Measurements from ENCODE around the gene DNM3. TPM values are rescaled to one million over a fixed set of nuclear protein-coding genes. Genes with fewer than 3 reads are reported as not detected.

Gene DNM3
- total and polyA plus RNA-seq, 2 donors (not counting 3 experiments of a cell fraction or from before 2014, with no cell fraction given): 1.4 to 2.5 TPM

DNA sequence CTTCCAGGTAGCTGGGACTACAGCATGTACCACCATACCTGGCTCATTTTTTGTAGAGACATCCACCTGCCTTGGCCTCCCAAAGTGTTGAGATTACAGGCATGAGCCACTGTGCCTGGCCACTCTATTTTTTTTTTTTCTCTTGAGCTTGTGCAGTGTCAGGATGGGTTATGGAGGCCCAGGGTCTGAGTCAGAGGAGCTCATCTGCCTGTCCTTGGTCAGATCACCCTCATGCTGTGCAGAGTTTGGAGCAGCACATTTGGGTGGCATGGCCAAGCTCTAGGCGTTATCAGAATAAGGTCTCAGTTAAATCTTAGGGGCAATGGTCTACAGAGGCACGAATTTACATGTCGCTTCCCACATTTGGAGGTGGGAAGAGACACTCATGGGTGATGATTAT lies 43.0 kb upstream of the DNM3 start:
- H3K9me1 ChIP-seq (replicated peaks; ENCODE audit: control insufficient read depth, extremely low read depth, insufficient read depth, low read length): no peaks in the 10 kb centered on the region
- H3K27ac ChIP-seq (ENCODE audit: insufficient read depth, low read depth, low read length): no peak overlapping the region
- TF ChIP-seq, protein P1, sequence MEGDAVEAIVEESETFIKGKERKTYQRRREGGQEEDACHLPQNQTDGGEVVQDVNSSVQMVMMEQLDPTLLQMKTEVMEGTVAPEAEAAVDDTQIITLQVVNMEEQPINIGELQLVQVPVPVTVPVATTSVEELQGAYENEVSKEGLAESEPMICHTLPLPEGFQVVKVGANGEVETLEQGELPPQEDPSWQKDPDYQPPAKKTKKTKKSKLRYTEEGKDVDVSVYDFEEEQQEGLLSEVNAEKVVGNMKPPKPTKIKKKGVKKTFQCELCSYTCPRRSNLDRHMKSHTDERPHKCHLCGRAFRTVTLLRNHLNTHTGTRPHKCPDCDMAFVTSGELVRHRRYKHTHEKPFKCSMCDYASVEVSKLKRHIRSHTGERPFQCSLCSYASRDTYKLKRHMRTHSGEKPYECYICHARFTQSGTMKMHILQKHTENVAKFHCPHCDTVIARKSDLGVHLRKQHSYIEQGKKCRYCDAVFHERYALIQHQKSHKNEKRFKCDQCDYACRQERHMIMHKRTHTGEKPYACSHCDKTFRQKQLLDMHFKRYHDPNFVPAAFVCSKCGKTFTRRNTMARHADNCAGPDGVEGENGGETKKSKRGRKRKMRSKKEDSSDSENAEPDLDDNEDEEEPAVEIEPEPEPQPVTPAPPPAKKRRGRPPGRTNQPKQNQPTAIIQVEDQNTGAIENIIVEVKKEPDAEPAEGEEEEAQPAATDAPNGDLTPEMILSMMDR (IDR thresholded peaks at IDR 0.05; ENCODE audit: extremely low read depth in 1 of 2, insufficient read depth in 1 of 2, low read depth in 1 of 2, low read length in 2 of 2): no peak
- TF ChIP-seq GATA2 (IDR thresholded peaks at IDR 0.05; ENCODE audit: insufficient read depth, insufficient read length, low read depth, low read length) (no peak), MAX (IDR thresholded peaks at IDR 0.05; ENCODE audit: insufficient read depth, insufficient read length) (no peak), FOS (IDR thresholded peaks at IDR 0.05; ENCODE audit: borderline replicate concordance, insufficient read depth, low read length) (no peak), EZH2 (IDR thresholded peaks at IDR 0.05; ENCODE audit: borderline replicate concordance, low read depth, low read length, severe bottlenecking) (no peak), POLR2AphosphoS5 (IDR thresholded peaks at IDR 0.05; ENCODE audit: insufficient read depth, low read depth, low read length) (no peak), JUN (IDR thresholded peaks at IDR 0.05; ENCODE audit: borderline replicate concordance, insufficient read depth, insufficient read length, low read depth) (no peak), MYC (IDR thresholded peaks at IDR 0.05; ENCODE audit: low read depth, low read length) (no peak), POLR2A (IDR thresholded peaks at IDR 0.05; ENCODE audit: low read depth, low read length) (no peak)
- DNase-seq (ENCODE audit: low read depth, low spot score) (no peak), FAIRE-seq (no peak)
- no TSS peak for BruUV-seq (replicated peaks)
- no peaks in the 10 kb centered on the region for H3K79me2 ChIP-seq (ENCODE audit: control insufficient read depth, insufficient read depth, low read length)
- no peaks in the 10 kb centered on the region for H3K9me3 ChIP-seq (replicated peaks; ENCODE audit: control insufficient read depth, insufficient read depth, low read length)
- peaks cover 8% of the 10 kb centered on the region for H3K4me1 ChIP-seq (ENCODE audit: control insufficient read depth, extremely low read depth, insufficient read depth, low read length)
- CTCF ChIA-PET: interaction anchor here (1.9 to 8.6 kb wide), 4 partner anchors 16 to 185 kb away, joined by 6 to 538 read pairs (median 34); partner anchors contain the start of gene METTL13
- intact Hi-C loops (cut with micrococcal nuclease): no loop called here
- no peaks in the 10 kb centered on the region for H4K20me1 ChIP-seq (replicated peaks; ENCODE audit: control insufficient read depth, extremely low read depth, insufficient read depth, low read length)
- no peak overlapping the region for H3K4me2 ChIP-seq (ENCODE audit: insufficient read depth, low read length)
- dilution Hi-C loops (cut with MboI; ENCODE audit: extremely low pct_ligation_motif_present, low sequenced_read_pairs): loop anchor here (25.0 kb wide), 1 partner anchor 189 kb away; no protein-coding TSS in a partner anchor
- no peak overlapping the region for H3K9ac ChIP-seq (replicated peaks; ENCODE audit: extremely low read depth, insufficient read depth, low read length)
- no peak overlapping the region for H2AFZ ChIP-seq (ENCODE audit: low read depth, low read length)
- H3K36me3 ChIP-seq (ENCODE audit: control insufficient read depth in 2 of 2, extremely low read depth in 1 of 2, insufficient read depth in 2 of 2, low read length in 2 of 2): peaks cover 5 to 14% of the 10 kb centered on the region in 2 experiments
- POLR2A ChIA-PET: no interaction called here
- no peak overlapping the region for H3K4me3 ChIP-seq (replicated peaks in 1 of 3; ENCODE audit: insufficient read depth in 1 of 3, low read depth in 1 of 3, low read length in 3 of 3)
- H3K27me3 ChIP-seq (ENCODE audit: control insufficient read depth in 2 of 2, insufficient read depth in 2 of 2, low read length in 2 of 2): no peaks in the 10 kb centered on the region
